HG03354 (cell line): ENCODE measurements around the gene FHDC1.
A peak's percentile ranks its signal among the peaks of the same experiment; 100 is the strongest.

ENCODE experiments used
- ATAC-seq: cut with Tn5 transposase; IDR thresholded peaks from one replicate; pipeline ENCODE4 v1.9.1; 2021; ENCODE audit warnings: mild to moderate bottlenecking; ENCODE audit not compliant: unreplicated experiment, poor library complexity, severe bottlenecking

Gene FHDC1

GRCh38 chr4:152998861-152999260 is 62.7 kb downstream of the FHDC1 start:
- no peak for ATAC-seq

- no peak for ATAC-seq
Observed at GRCh38 chr4:152999346-153000075, 63.4 kb downstream of the FHDC1 start.

GRCh38 chr4:153000076-153000420 is 63.9 kb downstream of the FHDC1 start:
- no peak for ATAC-seq

- ATAC-seq = no peak
Observed at GRCh38 chr4:153001626-153002025, 65.5 kb downstream of the FHDC1 start.

GRCh38 chr4:153002110-153002509 is 66.0 kb downstream of the FHDC1 start:
- ATAC-seq = no peak

GRCh38 chr4:153004081-153004850 is 68.1 kb downstream of the FHDC1 start:
- ATAC-seq = no peak

- no peak for ATAC-seq
Observed at GRCh38 chr4:153005899-153006381, 69.8 kb downstream of the FHDC1 start.

GRCh38 chr4:153008578-153009199 is 72.6 kb downstream of the FHDC1 start:
- peak; percentile 93 for ATAC-seq

GRCh38 chr4:153010146-153010545 is 74.0 kb downstream of the FHDC1 start:
- ATAC-seq = no peak

GRCh38 chr4:153013202-153013977 is 77.3 kb downstream of the FHDC1 start:
- ATAC-seq = no peak

- ATAC-seq = no peak
Observed at GRCh38 chr4:153014460-153014859, 78.3 kb downstream of the FHDC1 start.

- no peak for ATAC-seq
Observed at GRCh38 chr4:153016592-153016991, 80.5 kb downstream of the FHDC1 start.

- no peak for ATAC-seq
Observed at GRCh38 chr4:153018031-153018430, 81.9 kb downstream of the FHDC1 start.

- no peak for ATAC-seq
Observed at GRCh38 chr4:153018684-153019083, 82.6 kb downstream of the FHDC1 start.

GRCh38 chr4:153019906-153020305 is 83.8 kb downstream of the FHDC1 start:
- no peak for ATAC-seq

GRCh38 chr4:153020457-153020856 is 84.3 kb downstream of the FHDC1 start:
- ATAC-seq = no peak

GRCh38 chr4:153021276-153021675 is 85.2 kb downstream of the FHDC1 start:
- no peak for ATAC-seq

GRCh38 chr4:153022241-153022715 is 86.2 kb downstream of the FHDC1 start:
- ATAC-seq = no peak

GRCh38 chr4:153023139-153023538 is 87.0 kb downstream of the FHDC1 start:
- ATAC-seq = no peak
